ENCODE data around the gene TNFRSF18.

TNFRSF18 gene

GRCh38 chr1:1240348-1240732 lies 33.9 kb upstream of the TNFRSF18 start:
- no peak for DNase-seq

GRCh38 chr1:1239614-1240347 lies 33.4 kb upstream of the TNFRSF18 start:
- no peak for DNase-seq

GRCh38 chr1:1239227-1239613 lies 32.8 kb upstream of the TNFRSF18 start:
- DNase-seq, result no peak

GRCh38 chr1:1238702-1239178 lies 32.3 kb upstream of the TNFRSF18 start:
- DNase-seq, result no peak

- no peak for DNase-seq
These were observed 31.7 kb upstream of the TNFRSF18 start for GRCh38 chr1:1237874-1238701.

GRCh38 chr1:1236945-1237873 lies 30.8 kb upstream of the TNFRSF18 start:
- no peak for DNase-seq

GRCh38 chr1:1236176-1236763 lies 29.9 kb upstream of the TNFRSF18 start:
- DNase-seq, result no peak

- no peak for DNase-seq
These were observed 28.8 kb upstream of the TNFRSF18 start for GRCh38 chr1:1235016-1235744.

GRCh38 chr1:1234180-1234808 lies 27.9 kb upstream of the TNFRSF18 start:
- no peak for DNase-seq

- no peak for DNase-seq
These were observed 27.1 kb upstream of the TNFRSF18 start for GRCh38 chr1:1233567-1233892.

- DNase-seq, result no peak
These were observed 26.6 kb upstream of the TNFRSF18 start for GRCh38 chr1:1232796-1233566.

- no peak for DNase-seq
These were observed 25.9 kb upstream of the TNFRSF18 start, which contains the start of gene B3GALT6 for GRCh38 chr1:1232208-1232795. B3GALT6 (plus strand) TSS chr1:1232237; CDS start chr1:1232279, 42 bp downstream.

- DNase-seq, result peak; percentile 96
These were observed 25.2 kb upstream of the TNFRSF18 start, which contains the start of gene SDF4 for GRCh38 chr1:1231400-1232207. SDF4 (minus strand) TSS chr1:1232001; CDS start chr1:1228772, 3,229 bp downstream.

GRCh38 chr1:1230656-1231399 lies 24.4 kb upstream of the TNFRSF18 start:
- no peak for DNase-seq

GRCh38 chr1:1229770-1230169 lies 23.4 kb upstream of the TNFRSF18 start:
- DNase-seq, result no peak

GRCh38 chr1:1228596-1229321 lies 22.4 kb upstream of the TNFRSF18 start:
- no peak for DNase-seq

- no peak for DNase-seq
These were observed 21.8 kb upstream of the TNFRSF18 start for GRCh38 chr1:1228187-1228586.

GRCh38 chr1:1227386-1227785 lies 21.0 kb upstream of the TNFRSF18 start:
- no peak for DNase-seq

All from NCI-H1105 (cell line).